ENCODE results near the gene UNCX. TPM values are rescaled to one million over a fixed set of nuclear protein-coding genes. Genes with fewer than 3 reads are reported as not detected.

UNCX gene
- total RNA-seq, 2 donors from 2014 or later = 0.13 TPM; not detected in 1

GRCh38 chr7:1189986-1190772 lies 42.5 kb upstream of the UNCX start:
- no peak for TF ChIP-seq CTCF (conservative IDR thresholded peaks at IDR 0.05)
- H3K4me3 Mint-ChIP-seq = no peak overlapping the region
- H3K27me3 Mint-ChIP-seq (ENCODE audit: insufficient read depth) = peaks cover 46% of the 10 kb centered on the region

GRCh38 chr7:1192171-1192676 lies 40.4 kb upstream of the UNCX start:
- H3K36me3 Mint-ChIP-seq (ENCODE audit: low read depth) = no peaks in the 10 kb centered on the region

More at GRCh38 chr7:1189986-1190772, 42.5 kb upstream of the UNCX start:
- H3K4me3 ChIP-seq (ENCODE audit: low read length) = no peak overlapping the region
- no peaks in the 10 kb centered on the region for H3K4me1 ChIP-seq (ENCODE audit: control insufficient read depth, insufficient read depth, low read length)
- Mint-ChIP-seq H3K27ac (no peak overlapping the region), H3K36me3 (ENCODE audit: low read depth) (no peaks in the 10 kb centered on the region), H3K9me3 (peaks cover 9% of the 10 kb centered on the region), H3K4me1 (no peaks in the 10 kb centered on the region)
- WGBS, 2 experiments (ENCODE audit: insufficient coverage in 1 of 2, insufficient read length in 1 of 2) = 92 to 93% methylated on average over 10 of the region's 10 CpGs
- DNase-seq = no peak
- no peak overlapping the region for H3K27ac ChIP-seq (ENCODE audit: low read depth, low read length)
- peaks cover 18% of the 10 kb centered on the region for H3K27me3 ChIP-seq (ENCODE audit: control insufficient read depth, insufficient read depth, low read length, poor library complexity, severe bottlenecking)
- H3K9ac ChIP-seq (ENCODE audit: extremely low read depth, low read length, poor library complexity, severe bottlenecking) = no peak overlapping the region
- no peaks in the 10 kb centered on the region for H3K9me3 ChIP-seq (ENCODE audit: control insufficient read depth, low read length)
- no peaks in the 10 kb centered on the region for H3K36me3 ChIP-seq (ENCODE audit: control insufficient read depth, insufficient read depth, low read length)

More at GRCh38 chr7:1192171-1192676, 40.4 kb upstream of the UNCX start:
- H3K9ac ChIP-seq (ENCODE audit: extremely low read depth, low read length, poor library complexity, severe bottlenecking) = no peak overlapping the region
- no peak overlapping the region for H3K4me3 ChIP-seq (ENCODE audit: low read length)
- no peak for DNase-seq
- Mint-ChIP-seq H3K4me3 (no peak overlapping the region), H3K9me3 (peaks cover 9% of the 10 kb centered on the region), H3K27me3 (ENCODE audit: insufficient read depth) (peaks cover 35% of the 10 kb centered on the region), H3K27ac (no peak overlapping the region), H3K4me1 (no peaks in the 10 kb centered on the region)
- H3K9me3 ChIP-seq (ENCODE audit: control insufficient read depth, low read length) = no peaks in the 10 kb centered on the region
- peaks cover 18% of the 10 kb centered on the region for H3K27me3 ChIP-seq (ENCODE audit: control insufficient read depth, insufficient read depth, low read length, poor library complexity, severe bottlenecking)
- no peaks in the 10 kb centered on the region for H3K4me1 ChIP-seq (ENCODE audit: control insufficient read depth, insufficient read depth, low read length)
- 88 to 89% methylated on average over 13 to 15 of the region's 15 CpGs for whole genome bisulfite sequencing, 2 experiments (ENCODE audit: insufficient coverage in 1 of 2, insufficient read length in 1 of 2)
- H3K36me3 ChIP-seq (ENCODE audit: control insufficient read depth, insufficient read depth, low read length) = no peaks in the 10 kb centered on the region
- no peak for TF ChIP-seq CTCF (conservative IDR thresholded peaks at IDR 0.05)
- no peak overlapping the region for H3K27ac ChIP-seq (ENCODE audit: low read depth, low read length)
